ENCODE results near the gene UGT8.
"Not testable (repeated sequence)": the region's sequence is repeated elsewhere in the genome, so short reads cannot be mapped to it uniquely, and the experiment has no call there.

UGT8 gene

GRCh38 chr4:114598191-114599121 is at the start of gene UGT8:
UGT8 (plus strand) TSS chr4:114598807; CDS start chr4:114622881, 24,074 bp downstream.
- DNase-seq (ENCODE audit: low read depth) = no peak

- DNase-seq (ENCODE audit: low read depth) = no peak
Measured at GRCh38 chr4:114549638-114550037, 49.0 kb upstream of the UGT8 start.

- DNase-seq (ENCODE audit: low read depth) = no peak
Measured at GRCh38 chr4:114558446-114559020, 40.1 kb upstream of the UGT8 start.

- no peak for DNase-seq (ENCODE audit: low read depth)
Measured at GRCh38 chr4:114561590-114561989, 37.0 kb upstream of the UGT8 start.

GRCh38 chr4:114562176-114562904 is 36.3 kb upstream of the UGT8 start:
- DNase-seq (ENCODE audit: low read depth) = no peak

GRCh38 chr4:114563536-114564315 is 34.9 kb upstream of the UGT8 start:
- no peak for DNase-seq (ENCODE audit: low read depth)

GRCh38 chr4:114577386-114577785 is 21.2 kb upstream of the UGT8 start:
- no peak for DNase-seq (ENCODE audit: low read depth)

GRCh38 chr4:114582621-114583020 is 16.0 kb upstream of the UGT8 start:
- no peak for DNase-seq (ENCODE audit: low read depth)

- no peak for DNase-seq (ENCODE audit: low read depth)
Measured at GRCh38 chr4:114588305-114588704, 10.3 kb upstream of the UGT8 start.

- not testable (repeated sequence) for DNase-seq (ENCODE audit: low read depth)
Measured at GRCh38 chr4:114590360-114590759, 8.2 kb upstream of the UGT8 start.

- no peak for DNase-seq (ENCODE audit: low read depth)
Measured at GRCh38 chr4:114593526-114593925, 5.1 kb upstream of the UGT8 start.

- DNase-seq (ENCODE audit: low read depth) = no peak
Measured at GRCh38 chr4:114595207-114595606, 3.4 kb upstream of the UGT8 start.

- no peak for DNase-seq (ENCODE audit: low read depth)
Measured at GRCh38 chr4:114595921-114596320, 2.7 kb upstream of the UGT8 start.

- DNase-seq (ENCODE audit: low read depth) = no peak
Measured at GRCh38 chr4:114597410-114598115, 1.0 kb upstream of the UGT8 start.

GRCh38 chr4:114599231-114599902 is 760 bp downstream of the UGT8 start:
- DNase-seq (ENCODE audit: low read depth) = no peak

- DNase-seq (ENCODE audit: low read depth) = no peak
Measured at GRCh38 chr4:114599903-114600552, 1.4 kb downstream of the UGT8 start.

GRCh38 chr4:114600672-114601071 is 2.1 kb downstream of the UGT8 start:
- no peak for DNase-seq (ENCODE audit: low read depth)

GRCh38 chr4:114601304-114602052 is 2.9 kb downstream of the UGT8 start:
- no peak for DNase-seq (ENCODE audit: low read depth)

- DNase-seq (ENCODE audit: low read depth) = no peak
Measured at GRCh38 chr4:114603497-114603896, 4.9 kb downstream of the UGT8 start.

All from stimulated activated CD8-positive, alpha-beta memory T cell treated with anti-CD3 and anti-CD28 coated beads, Interleukin-15, amount 100 ng/mL, for 24 hours (primary cell).